Lower leg skin (tissue), 4 donors: ENCODE data around the gene FAM200B. TPM values are rescaled to one million over a fixed set of nuclear protein-coding genes. Genes with fewer than 3 reads are reported as not detected.

Experiments used
- DNase-seq, 2 donors: peaks; one replicate each; pipeline ENCODE4 v3.0.0-alpha.2; 2019; ENCODE audit warnings: low spot score in 2 of 2
- H3K4me3 ChIP-seq: fragments of 200-600 bp; sonication (generic); 2 replicates; pipeline ENCODE4 v1.5.1; 2017; ENCODE audit warnings: mild to moderate bottlenecking, low read depth; ENCODE audit not compliant: poor library complexity, severe bottlenecking
- CTCF ChIP-seq, 3 donors: fragments of 450-650 bp; IDR thresholded peaks; one replicate each; pipeline ENCODE4 v1.5.1; 2016; ENCODE audit warnings: antibody characterized with exemption in 3 of 3, mild to moderate bottlenecking in 3 of 3, moderate library complexity in 2 of 3
- POLR2A ChIP-seq, 2 donors: fragments of 450-650 bp; IDR thresholded peaks; one replicate each; pipeline ENCODE4 v1.6.1; 2016 to 2017; ENCODE audit warnings: antibody characterized with exemption in 2 of 2, mild to moderate bottlenecking in 1 of 2, moderate library complexity in 1 of 2
- WGBS, 2 donors: methylation state at CpG; one replicate each; pipeline ENCODE4 v1.1.5; 2018; 5-methylcytosine and 5-hydroxymethylcytosine counted together
- intact Hi-C: fragments of 100-400 bp; cut with DNase I; formaldehyde crosslinking; loops from one replicate; pipeline ENCODE4 v1.15.0; 2023; ENCODE audit warnings: low total_unique reads
- total RNA-seq, 4 donors: library from RNA; depleted of rRNA; stranded (reverse); fragments of >200 nt; gene quantifications; one replicate each; pipeline ENCODE4 v1.1.0, GENCODE V29; 2016

Gene FAM200B
- total RNA-seq, 4 donors from 2014 or later: 19.1 to 37.2 (median 28.9) TPM

- TF ChIP-seq POLR2A (IDR thresholded peaks at IDR 0.05) (no peak), CTCF (IDR thresholded peaks at IDR 0.05) (no peak)
- intact Hi-C loops: no loop called here
- DNase-seq: no peak
- WGBS, 2 donors: 66 to 83% methylated on average over 3 of the region's 3 CpGs
- H3K4me3 ChIP-seq: no peak overlapping the region
Observed at GRCh38 chr4:15717657-15718416, 36.2 kb downstream of the FAM200B start.

GRCh38 chr4:15718465-15718864, 36.8 kb downstream of the FAM200B start:
- DNase-seq: no peak
- H3K4me3 ChIP-seq: no peak overlapping the region
- TF ChIP-seq CTCF (IDR thresholded peaks at IDR 0.05): no peak
- TF ChIP-seq POLR2A (IDR thresholded peaks at IDR 0.05): no peak
- intact Hi-C loops: no loop called here
- WGBS, 2 donors: 92 to 95% methylated on average over 5 of the region's 5 CpGs

- intact Hi-C loops: no loop called here
- no peak for TF ChIP-seq POLR2A (IDR thresholded peaks at IDR 0.05)
- TF ChIP-seq CTCF (IDR thresholded peaks at IDR 0.05): no peak
- H3K4me3 ChIP-seq: no peak overlapping the region
- DNase-seq: no peak
- WGBS, 2 donors: 94 to 95% methylated on average over 7 of the region's 7 CpGs
Observed at GRCh38 chr4:15718959-15719358, 37.3 kb downstream of the FAM200B start.

- 85 to 87% methylated on average over 4 of the region's 4 CpGs for WGBS, 2 donors
- no peak overlapping the region for H3K4me3 ChIP-seq
- intact Hi-C loops: no loop called here
- TF ChIP-seq POLR2A (IDR thresholded peaks at IDR 0.05) (no peak), CTCF (IDR thresholded peaks at IDR 0.05) (no peak)
- DNase-seq: no peak
Observed at GRCh38 chr4:15719506-15719905, 37.9 kb downstream of the FAM200B start.

GRCh38 chr4:15720851-15721250, 39.2 kb downstream of the FAM200B start:
- TF ChIP-seq CTCF (IDR thresholded peaks at IDR 0.05): no peak
- TF ChIP-seq POLR2A (IDR thresholded peaks at IDR 0.05): no peak
- DNase-seq: no peak
- no peak overlapping the region for H3K4me3 ChIP-seq
- 66 to 95% methylated on average over 2 of the region's 2 CpGs for whole genome bisulfite sequencing, 2 donors
- intact Hi-C loops: no loop called here

GRCh38 chr4:15725608-15726007, 44.0 kb downstream of the FAM200B start:
- intact Hi-C loops: no loop called here
- TF ChIP-seq POLR2A (IDR thresholded peaks at IDR 0.05): no peak
- TF ChIP-seq CTCF (IDR thresholded peaks at IDR 0.05): no peak
- H3K4me3 ChIP-seq: no peak overlapping the region
- 61 to 77% methylated on average over 4 of the region's 4 CpGs for WGBS, 2 donors
- DNase-seq: no peak
